Activated naive CD4-positive, alpha-beta T cell treated with anti-CD3 and anti-CD28 coated beads, Interleukin-2, amount 50 U/mL, for 72 hours (primary cell): ENCODE measurements around the gene TPST2. TPM values are rescaled to one million over a fixed set of nuclear protein-coding genes. Genes with fewer than 3 reads are reported as not detected.

Experiments
- ATAC-seq, 2 donors: fragments of 150-1000 bp; cut with Tn5 transposase; 2 replicates each; pipeline ENCODE4 v1.10.0; 2021; ENCODE audit warnings: mild to moderate bottlenecking in 2 of 2, moderate library complexity in 2 of 2
- DNase-seq, 2 donors: peaks; one replicate each; pipeline ENCODE4 v3.0.0; 2021 to 2022; ENCODE audit warnings: low spot score in 2 of 2
- H3K27ac Mint-ChIP-seq, 2 donors: one replicate each; pipeline ENCODE4 v1.8.0; 2022; ENCODE audit warnings: mild to moderate bottlenecking in 2 of 2, mixed read lengths in 2 of 2
- H3K36me3 Mint-ChIP-seq, 2 donors: one replicate each; pipeline ENCODE4 v1.8.0; 2022; ENCODE audit warnings: mixed read lengths in 2 of 2
- H3K9me3 Mint-ChIP-seq, 2 donors: one replicate each; pipeline ENCODE4 v1.8.0; 2022; ENCODE audit warnings: mixed read lengths in 2 of 2
- total RNA-seq, 2 donors: library from RNA; stranded (reverse); gene quantifications; one replicate each; pipeline ENCODE4 v1.2.3, GENCODE V29; 2022

The TPST2 gene
- total RNA-seq, 2 donors from 2014 or later: 15.4 to 26.9 TPM

DNA sequence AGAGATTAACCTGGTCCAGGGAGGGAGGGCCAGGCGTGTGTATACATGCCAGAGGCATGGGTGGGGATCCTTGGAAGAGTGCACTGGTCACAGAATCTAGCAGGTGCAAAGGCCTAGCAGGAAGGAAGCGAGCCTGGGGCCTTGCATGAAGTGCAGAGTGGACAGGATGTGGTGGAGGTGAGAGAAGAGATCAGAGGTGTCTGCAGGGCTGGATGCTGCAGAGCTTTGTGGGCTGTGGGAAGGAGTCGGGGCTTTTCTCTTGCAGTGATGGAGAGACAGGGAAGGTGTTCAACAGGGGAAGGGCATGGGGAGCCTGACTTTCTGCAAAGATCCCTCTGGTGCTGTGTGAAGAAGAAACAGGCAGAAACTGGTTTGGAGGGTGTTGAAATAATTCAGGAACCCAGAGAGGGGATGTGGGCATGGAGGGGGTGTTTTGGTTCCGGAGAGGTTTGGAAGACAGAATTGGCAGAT lies 2.5 kb upstream of the TPST2 start:
- Mint-ChIP-seq H3K9me3 (no peaks in the 10 kb centered on the region), H3K27ac (peak overlapping the region; percentile 43 to 53)
- peak; percentile 42 to 65 for ATAC-seq

DNA sequence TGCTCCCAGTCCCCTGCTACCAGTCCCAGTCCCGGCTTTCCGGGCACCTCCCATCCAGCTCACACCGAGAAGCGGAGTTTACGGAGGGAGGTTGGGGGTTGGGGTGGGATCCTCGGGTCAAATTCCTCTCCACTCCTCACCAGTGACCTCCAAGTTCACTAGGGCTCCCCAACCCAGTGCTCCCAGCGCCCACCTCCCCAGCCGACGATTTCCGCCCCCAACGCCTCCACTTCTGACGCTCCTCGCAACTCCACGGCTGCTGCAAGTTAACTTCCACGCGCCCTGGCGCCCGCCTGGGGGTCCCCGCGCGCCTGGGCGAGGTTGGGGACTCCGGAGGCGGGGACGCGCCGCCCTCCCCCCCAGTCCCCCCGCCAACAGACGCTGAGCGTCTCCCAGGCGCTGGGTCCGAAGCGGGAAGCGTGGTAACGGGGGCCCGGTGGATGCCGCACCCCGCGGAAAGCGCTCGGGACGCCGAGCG lies 526 bp downstream of the TPST2 start:
- H3K36me3 Mint-ChIP-seq: peaks cover 0 to 10% of the 10 kb centered on the region in 2 donors
- DNase-seq (peak in 1 of 2 donors; percentile 33), ATAC-seq (peak; percentile 12 to 14)
- H3K27ac Mint-ChIP-seq: peak overlapping the region in 1 of 2 donors; percentile 80
- H3K9me3 Mint-ChIP-seq: no peaks in the 10 kb centered on the region

More for the DNA sequence above, 2.5 kb upstream of the TPST2 start:
- peaks cover 0 to 10% of the 10 kb centered on the region in 2 donors for H3K36me3 Mint-ChIP-seq
- DNase-seq: peak; percentile 38 to 68

DNA sequence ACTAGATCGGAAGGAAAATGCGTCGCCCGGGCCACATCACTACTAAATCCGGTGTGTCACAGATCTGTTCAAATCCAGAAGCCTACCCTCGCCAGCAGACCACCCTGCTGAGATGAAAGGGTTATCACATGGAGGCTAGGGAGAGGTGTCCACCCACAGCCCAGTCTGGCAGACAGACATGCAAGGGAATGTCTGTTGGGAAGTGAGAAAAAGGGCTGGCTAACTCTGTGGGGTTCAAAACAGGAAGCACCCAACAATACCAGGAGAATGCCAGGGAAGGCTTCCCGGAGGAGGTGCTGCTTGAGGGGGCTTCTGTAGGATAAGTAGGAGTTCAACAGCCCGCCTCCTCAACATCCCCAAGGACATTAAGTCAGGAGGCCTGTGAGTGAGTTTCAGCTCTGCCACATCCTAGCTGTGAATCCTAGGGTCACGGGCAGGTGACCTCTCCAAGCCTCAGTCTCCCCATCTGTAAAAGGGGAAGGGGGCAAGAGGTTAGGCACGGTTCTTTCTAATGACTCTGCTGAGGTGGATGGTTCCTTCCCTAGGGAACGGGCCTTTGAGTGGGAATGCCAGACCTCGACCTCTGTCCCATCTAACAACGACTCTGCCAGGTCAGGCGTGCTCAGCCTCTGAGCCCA lies 1.1 kb downstream of the TPST2 start:
- DNase-seq (no peak), ATAC-seq (no peak)

DNA sequence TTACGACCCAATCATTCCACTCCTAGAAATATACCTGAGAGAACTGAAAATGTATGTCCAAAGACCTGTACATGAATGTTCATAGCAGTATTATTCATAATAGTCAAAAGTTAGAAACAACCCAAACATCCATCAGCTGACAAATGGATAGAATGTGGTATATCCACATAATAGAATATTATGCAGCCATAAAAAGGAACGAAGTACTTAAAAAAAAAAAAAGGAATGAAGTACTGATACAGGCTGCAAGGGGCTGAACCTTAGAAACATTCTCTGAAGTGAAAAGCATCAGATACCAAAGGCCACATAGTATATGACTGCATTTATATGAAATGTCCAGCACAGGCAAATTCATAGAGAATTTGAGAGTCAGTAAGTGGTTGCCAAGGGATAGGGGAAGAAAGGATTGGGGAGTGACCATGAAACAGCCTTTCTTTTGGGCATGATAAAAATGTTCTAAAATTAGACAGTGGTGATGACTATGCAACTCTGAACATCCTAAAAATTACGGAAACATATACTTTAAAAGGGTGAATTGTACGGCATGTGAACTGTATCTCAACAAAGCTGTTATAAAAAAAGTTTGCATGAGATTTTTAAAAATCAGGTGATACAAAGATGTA lies 1.8 kb downstream of the TPST2 start:
- Mint-ChIP-seq H3K9me3 (no peaks in the 10 kb centered on the region), H3K27ac (peak overlapping the region in 1 of 2 donors; percentile 80), H3K36me3 (peaks cover 0 to 10% of the 10 kb centered on the region in 2 donors)
- DNase-seq (no peak), ATAC-seq (no peak)

More for the DNA sequence above, 1.1 kb downstream of the TPST2 start:
- Mint-ChIP-seq H3K27ac (peak overlapping the region in 1 of 2 donors; percentile 80), H3K9me3 (no peaks in the 10 kb centered on the region), H3K36me3 (peaks cover 0 to 10% of the 10 kb centered on the region in 2 donors)

DNA sequence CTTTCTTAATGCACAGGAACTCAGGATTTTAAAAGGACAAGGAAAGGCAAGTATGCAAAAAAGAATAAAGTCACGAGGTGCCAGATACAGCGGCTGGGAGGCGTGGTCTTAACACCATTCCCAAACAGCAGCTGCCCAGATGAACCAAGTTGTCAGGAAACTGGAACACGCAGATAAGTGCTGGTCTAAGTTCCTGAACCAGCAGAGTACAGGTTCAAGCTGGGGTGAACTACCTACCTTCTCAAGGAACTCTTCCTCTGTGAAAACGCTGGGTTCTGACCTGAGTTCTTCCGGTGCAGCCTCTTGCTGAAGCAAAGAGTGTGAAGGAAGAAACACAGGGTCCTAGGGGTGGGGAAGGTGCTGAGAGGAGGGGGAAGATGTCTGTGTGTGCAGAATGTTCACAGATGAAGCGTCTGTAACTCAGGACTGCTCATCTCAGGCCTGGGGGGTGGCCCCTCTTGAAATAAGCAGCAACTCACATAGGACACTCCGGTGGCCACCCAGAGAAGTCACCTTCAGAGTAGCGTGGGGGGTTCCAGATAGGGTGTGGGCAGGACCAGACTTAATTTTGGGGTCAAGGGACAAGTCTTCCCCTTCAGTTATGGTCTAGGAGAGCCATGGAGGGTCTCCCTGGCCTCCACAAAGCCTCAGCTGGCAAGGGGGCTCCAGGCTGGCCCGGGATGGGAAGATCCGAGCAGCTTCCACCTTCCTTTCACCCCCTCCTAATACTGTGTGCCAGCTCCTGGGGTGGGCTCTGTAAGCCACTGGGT lies 3.2 kb downstream of the TPST2 start:
- peaks cover 0 to 10% of the 10 kb centered on the region in 2 donors for H3K36me3 Mint-ChIP-seq
- ATAC-seq (no peak), DNase-seq (no peak)
- H3K9me3 Mint-ChIP-seq: no peaks in the 10 kb centered on the region
- peak overlapping the region; percentile 49 to 66 for H3K27ac Mint-ChIP-seq

DNA sequence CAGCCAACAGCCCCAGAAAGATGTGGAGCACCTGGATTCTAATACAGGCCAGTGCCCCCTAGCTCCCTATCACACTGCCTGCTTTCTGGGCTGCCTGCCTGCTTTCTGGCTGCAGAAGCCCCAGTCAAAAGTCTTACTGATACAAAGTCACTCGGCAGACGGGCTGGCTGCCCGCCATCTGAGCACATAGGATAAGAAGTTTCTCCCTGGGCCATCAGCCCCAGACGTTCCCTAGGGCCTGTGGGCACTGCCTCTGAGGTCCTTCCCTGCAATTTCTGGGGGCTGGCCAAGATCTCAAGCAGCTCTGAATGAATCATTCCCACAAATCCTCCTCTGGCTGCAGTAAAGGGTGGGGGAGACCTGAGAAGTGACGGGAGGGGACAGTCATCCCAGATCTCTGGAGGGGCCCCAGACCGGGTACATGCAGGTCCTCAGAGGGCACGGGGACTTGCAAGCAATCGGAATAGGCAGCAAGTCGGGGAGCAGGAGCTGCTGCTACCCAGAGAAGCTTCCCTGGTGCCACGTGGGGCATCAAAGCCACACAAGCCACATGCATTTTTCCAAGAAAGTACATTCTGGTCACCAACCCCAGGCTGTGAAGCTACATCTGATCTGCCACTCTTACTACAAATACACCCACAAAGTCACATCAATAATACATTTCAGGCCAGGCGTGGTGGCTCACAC lies 4.7 kb downstream of the TPST2 start:
- Mint-ChIP-seq H3K9me3 (no peaks in the 10 kb centered on the region), H3K36me3 (peaks cover 0 to 10% of the 10 kb centered on the region in 2 donors), H3K27ac (peak overlapping the region in 1 of 2 donors; percentile 72)
- DNase-seq: no peak
- ATAC-seq: no peak

DNA sequence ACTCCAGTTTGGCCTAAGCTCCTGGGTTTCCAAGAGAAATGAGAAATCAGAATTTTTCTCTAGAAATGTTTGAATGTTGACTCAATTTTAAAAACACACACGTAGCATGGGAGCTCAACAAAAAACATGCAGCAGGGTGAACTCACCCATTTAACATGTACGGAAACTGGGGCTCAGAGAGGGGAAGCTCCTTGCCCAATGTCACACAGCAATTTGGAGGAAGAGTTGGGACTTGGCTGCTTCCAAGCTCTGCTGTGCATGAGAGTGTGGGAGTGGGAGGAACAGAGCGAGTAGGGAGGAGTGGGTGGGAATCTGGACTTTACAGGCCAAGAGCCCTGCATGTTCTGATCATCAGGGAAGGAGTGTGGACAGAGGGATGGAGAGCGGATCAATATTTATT lies 5.9 kb downstream of the TPST2 start:
- peaks cover 0 to 10% of the 10 kb centered on the region in 2 donors for H3K36me3 Mint-ChIP-seq
- H3K9me3 Mint-ChIP-seq: no peaks in the 10 kb centered on the region
- no peak overlapping the region for H3K27ac Mint-ChIP-seq
- no peak for DNase-seq
- no peak for ATAC-seq

DNA sequence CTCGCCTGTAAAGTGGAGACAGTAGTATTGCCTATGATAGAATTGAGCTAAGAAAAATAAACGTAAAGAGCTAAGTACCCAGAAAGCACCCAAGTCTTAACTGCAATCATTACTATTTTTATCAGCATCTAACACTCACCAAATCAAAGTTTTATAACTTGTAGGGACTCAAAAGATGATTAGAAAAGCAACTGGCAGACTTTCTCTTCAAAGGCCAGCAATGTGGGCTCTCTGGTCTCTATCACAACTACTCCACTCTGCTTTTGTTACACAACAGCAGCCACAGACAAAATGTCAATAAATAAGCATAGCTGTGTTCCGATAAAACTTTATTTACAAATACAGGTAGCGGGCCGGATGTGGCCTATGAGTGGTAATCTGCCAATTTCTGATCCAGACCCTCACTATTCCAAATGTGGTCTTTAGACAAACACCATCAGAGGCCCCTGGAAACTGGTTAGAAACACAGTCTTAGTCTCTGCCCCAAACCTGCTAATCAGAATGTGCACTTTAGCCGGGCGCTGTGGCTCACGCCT lies 8.2 kb downstream of the TPST2 start:
- no peak for ATAC-seq
- no peak overlapping the region for H3K27ac Mint-ChIP-seq

DNA sequence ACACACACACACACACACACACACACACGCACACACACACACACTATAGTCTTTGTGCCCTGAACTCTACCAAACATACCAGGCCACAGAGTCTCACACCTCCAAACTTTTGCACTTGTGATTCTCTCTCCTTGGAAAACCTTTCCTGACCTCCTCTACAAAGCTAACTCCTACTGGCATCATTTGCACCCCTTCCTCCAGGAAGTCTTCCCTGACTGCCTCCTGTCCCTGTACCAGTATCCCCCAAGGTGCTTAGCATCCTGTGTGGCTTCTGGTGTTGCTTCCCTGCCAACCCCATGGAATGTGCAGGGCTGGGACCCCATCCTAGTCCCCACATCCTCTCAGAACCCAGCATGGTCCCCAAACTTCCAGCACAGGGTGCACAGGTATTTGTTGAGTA lies 8.9 kb downstream of the TPST2 start:
- Mint-ChIP-seq H3K9me3 (no peaks in the 10 kb centered on the region), H3K36me3 (no peaks in the 10 kb centered on the region), H3K27ac (peak overlapping the region; percentile 28 to 63)
- ATAC-seq (no peak), DNase-seq (no peak)

More for the DNA sequence above, 8.2 kb downstream of the TPST2 start:
- H3K36me3 Mint-ChIP-seq: no peaks in the 10 kb centered on the region
- H3K9me3 Mint-ChIP-seq: no peaks in the 10 kb centered on the region
- no peak for DNase-seq

DNA sequence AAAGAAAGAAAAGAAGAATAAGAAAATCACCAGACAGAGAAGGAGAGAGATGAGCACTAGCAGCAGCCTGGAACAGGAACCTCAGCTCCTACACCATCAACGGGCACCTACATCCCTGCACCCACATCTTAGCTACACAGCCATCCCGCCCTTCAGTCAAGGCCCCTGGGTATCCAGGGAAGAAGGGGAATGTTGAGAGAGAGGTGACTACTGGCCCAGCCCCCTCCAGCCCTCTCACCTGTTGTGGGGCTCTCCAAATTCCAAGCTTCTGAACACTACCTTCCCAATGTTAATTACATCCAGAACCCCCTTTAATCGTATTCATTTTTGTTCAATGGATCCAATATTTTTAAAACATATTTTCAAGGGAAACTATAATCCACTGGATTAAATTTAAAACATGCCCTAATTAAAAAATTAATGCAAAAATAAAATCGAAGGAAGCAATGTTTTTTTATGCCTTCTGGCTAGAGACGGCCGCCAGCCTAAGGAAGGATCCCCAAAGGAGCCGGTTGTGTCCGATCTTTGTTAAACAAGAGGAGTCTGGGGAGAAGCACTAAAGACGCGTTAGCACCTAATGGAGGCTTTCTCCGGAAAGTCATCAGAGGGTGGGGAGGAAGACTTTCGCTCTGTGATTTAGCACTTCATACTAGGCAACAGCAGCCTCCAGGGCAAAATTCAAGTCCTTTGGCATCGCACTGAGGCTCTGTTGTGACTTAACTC lies 9.5 kb downstream of the TPST2 start:
- Mint-ChIP-seq H3K9me3 (no peaks in the 10 kb centered on the region), H3K36me3 (no peaks in the 10 kb centered on the region), H3K27ac (peak overlapping the region; percentile 78 to 86)
- no peak for ATAC-seq
- no peak for DNase-seq

DNA sequence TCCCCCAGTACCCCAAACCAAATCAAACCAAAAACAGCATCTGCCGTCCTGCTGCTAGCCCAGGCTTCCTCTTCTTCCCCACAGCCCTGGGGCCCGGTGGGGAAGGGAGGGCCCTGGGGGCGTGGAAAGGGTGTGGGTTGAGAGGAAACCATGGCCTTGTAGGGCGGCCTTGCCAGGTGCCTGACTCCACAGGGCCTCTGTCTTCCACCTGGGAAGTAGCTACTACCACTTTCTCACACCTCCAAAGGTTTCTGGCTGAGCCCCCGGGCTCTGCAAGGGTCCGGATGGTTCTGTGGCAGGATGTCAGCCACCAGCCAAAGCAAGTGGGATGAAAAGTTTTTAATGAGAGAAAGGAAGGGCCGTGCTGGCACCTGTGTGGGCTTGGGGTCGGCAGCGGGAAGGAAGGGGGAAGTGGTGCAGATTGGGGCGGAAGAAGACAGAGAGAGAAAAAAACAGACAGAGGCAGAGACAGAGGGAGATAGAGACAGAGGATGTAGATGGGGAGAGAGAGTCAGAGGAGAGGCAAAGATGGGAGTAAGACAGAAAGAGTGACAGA lies 10.5 kb downstream of the TPST2 start:
- H3K36me3 Mint-ChIP-seq: no peaks in the 10 kb centered on the region
- peak overlapping the region; percentile 78 to 86 for H3K27ac Mint-ChIP-seq
- H3K9me3 Mint-ChIP-seq: no peaks in the 10 kb centered on the region

DNA sequence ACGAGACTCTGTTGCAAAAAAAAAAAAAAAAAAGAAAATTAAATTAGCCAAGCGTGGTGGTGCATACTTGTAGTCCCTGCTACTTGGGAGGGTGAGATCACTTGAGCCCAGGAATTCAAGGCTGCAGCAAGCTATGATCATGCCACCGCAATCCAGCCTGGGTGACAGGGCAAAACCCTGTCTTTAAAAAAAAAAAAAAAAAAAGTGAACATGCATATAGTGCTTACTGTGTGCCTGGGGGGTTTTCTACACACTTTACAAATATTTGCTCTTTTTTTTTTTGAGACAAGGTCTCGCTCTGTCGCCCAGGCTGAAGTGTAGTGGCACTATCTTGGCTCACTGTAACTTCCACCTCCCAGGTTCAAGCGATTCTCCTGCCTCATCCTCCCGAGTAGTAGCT lies 12.9 kb downstream of the TPST2 start:
- H3K9me3 Mint-ChIP-seq: no peaks in the 10 kb centered on the region
- no peak overlapping the region for H3K27ac Mint-ChIP-seq
- DNase-seq (no peak), ATAC-seq (no peak)
- no peaks in the 10 kb centered on the region for H3K36me3 Mint-ChIP-seq

More for the DNA sequence above, 10.5 kb downstream of the TPST2 start:
- peak in 1 of 2 donors; percentile 53 for DNase-seq
- ATAC-seq: peak; percentile 78 to 91

DNA sequence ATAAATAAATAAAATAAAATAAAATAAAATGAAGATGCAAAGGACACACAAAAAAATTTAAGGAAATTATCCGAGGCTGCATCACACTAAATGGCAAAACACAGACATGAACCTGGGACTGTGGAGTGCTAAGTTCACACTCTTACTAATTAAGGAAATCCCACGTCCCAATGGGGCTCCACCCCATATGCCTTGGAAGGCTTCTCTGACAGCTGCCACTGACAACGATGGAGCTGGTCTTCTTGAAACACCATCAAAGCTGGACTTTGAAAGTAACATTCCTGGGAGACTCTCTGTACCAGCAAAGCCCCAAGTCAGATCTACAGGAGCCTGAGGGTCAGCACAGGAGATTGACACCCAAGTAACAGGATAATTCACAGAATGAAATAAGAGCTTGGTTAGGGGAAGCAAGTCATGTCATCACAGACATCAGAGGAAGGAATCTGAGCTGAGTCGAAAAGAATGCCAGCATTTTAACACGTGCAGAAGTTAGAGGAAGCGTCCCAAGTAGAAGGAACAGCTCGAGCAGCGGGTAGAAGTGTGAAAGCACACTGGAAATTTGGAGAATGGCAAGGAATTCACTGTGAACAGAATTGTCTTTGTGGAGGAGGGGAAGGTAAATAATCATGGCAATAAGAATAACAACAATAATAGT lies 13.8 kb downstream of the TPST2 start:
- no peak for DNase-seq
- Mint-ChIP-seq H3K9me3 (no peaks in the 10 kb centered on the region), H3K27ac (peak overlapping the region; percentile 8 to 32), H3K36me3 (no peaks in the 10 kb centered on the region)
- ATAC-seq: no peak

DNA sequence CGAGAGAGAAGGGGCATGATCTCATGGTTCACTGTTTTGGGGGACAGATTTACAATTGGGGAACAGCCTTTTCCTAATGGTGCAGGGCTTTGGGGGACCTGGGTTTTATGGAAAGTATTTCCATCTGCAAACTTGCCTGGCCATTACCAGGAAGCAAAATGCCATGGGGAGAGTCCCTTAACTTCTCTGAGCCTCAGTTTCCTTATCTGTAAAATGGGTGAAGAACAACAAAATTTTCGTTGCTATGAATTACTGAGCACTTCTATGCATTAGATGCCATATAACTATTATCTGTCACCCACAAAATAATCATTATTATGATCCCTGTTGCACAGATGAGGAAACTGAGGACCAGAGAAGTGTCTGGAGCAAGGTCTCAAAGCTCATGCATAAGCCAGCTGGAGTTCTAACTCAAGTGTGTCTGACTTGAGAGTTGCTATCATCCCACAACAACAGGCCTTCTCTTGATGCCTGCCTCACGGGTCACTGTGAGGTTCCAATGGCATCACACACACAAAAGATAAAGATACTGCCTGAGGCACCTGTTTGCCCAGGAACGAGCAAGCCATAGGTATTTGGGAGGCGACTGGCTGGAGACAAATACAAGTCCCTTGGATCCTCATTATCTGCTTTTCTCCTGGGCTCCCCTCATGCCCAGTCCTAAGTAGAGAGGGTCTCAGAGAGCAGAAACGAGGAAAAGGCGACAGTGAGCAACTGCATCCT lies 15.8 kb downstream of the TPST2 start:
- no peaks in the 10 kb centered on the region for H3K9me3 Mint-ChIP-seq
- ATAC-seq (no peak), DNase-seq (no peak)
- H3K27ac Mint-ChIP-seq: peak overlapping the region in 1 of 2 donors; percentile 55
- no peaks in the 10 kb centered on the region for H3K36me3 Mint-ChIP-seq
